Left renal pelvis (tissue), 4 donors: Measurements from ENCODE around the gene CSH2. TPM values are rescaled to one million over a fixed set of nuclear protein-coding genes. Genes with fewer than 3 reads are reported as not detected.
"Not testable (repeated sequence)": the region's sequence is repeated elsewhere in the genome, so short reads cannot be mapped to it uniquely, and the experiment has no call there.

Source experiments
- DNase-seq, 4 donors: peaks; one replicate each; pipeline ENCODE4 v3.0.0-alpha.2; 2013; ENCODE audit warnings: low read depth in 4 of 4, low spot score in 3 of 4
- polyA plus RNA-seq, 4 donors: library from polyadenylated mRNA; unstranded; fragments of 120-200 nt; gene quantifications; one replicate each; pipeline ENCODE4 v1.2.1, GENCODE V29; 2013; ENCODE audit not compliant: insufficient read length in 4 of 4

Gene CSH2
- under 1 TPM in 2 of 4 donors, not detected in 2; 0.17 to 0.90 TPM for polyA plus RNA-seq

DNA sequence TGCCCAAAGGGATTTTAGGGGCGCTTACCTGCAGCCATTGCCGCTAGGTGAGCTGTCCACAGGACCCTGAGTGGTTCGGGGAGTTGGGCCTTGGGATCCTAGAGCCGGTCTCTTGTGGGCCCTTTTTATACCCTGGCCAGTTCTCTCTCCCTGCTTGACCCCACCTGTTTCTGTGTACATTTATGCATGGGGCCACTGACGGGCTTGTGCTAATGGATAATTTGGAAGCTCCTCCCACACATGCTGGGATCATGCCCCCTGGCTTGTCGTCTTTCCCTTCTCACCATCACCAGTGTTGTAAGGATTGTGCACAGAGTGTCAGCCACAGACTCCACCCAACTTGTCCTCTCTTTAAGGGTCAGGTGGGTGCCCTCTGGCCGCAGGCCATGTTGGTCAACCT, at the start of gene CSH2:
Gene CSH2, minus strand, starts transcription at position 101 of the 400 bp plus-strand sequence. Its CDS starts 63 bp downstream, at position 38.
- not testable (repeated sequence) for DNase-seq

- not testable (repeated sequence) for DNase-seq
These were observed 48.9 kb upstream of the CSH2 start for GRCh38 chr17:63922402-63922801.

GRCh38 chr17:63920779-63921178, 47.3 kb upstream of the CSH2 start:
- not testable (repeated sequence) for DNase-seq

GRCh38 chr17:63920050-63920449, 46.6 kb upstream of the CSH2 start:
- not testable (repeated sequence) for DNase-seq

DNA sequence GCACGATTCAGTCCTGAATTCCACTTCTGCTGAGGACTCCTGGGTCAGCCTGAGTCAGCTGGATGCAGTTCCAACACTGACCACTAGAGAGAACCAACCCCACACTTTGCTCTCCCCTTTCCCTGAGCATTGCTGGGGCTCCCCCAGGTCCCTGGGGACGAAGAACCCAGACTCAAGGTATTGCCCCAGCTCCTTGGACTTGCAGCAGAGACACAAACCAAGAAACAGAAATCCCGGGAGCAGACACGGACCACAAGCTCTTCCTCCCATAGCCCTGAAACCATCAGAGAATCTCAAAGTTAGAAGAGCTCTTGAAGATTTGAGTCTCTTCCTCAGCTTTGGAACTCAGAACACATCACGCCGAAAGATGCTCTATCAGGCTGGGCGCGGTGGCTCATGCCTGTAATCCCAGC, 45.8 kb upstream of the CSH2 start:
- peak in 2 of 4 donors; percentile 16 to 18 for DNase-seq

GRCh38 chr17:63918789-63919305, 45.4 kb upstream of the CSH2 start, which contains the start of gene GH1:
GH1 (minus strand) TSS chr17:63918839; CDS start chr17:63918776, 63 bp downstream.
- DNase-seq, result not testable (repeated sequence)

GRCh38 chr17:63918305-63918704, 44.8 kb upstream of the CSH2 start:
- DNase-seq, result no peak

GRCh38 chr17:63917646-63918045, 44.2 kb upstream of the CSH2 start:
- no peak for DNase-seq

- DNase-seq, result not testable (repeated sequence)
These were observed 43.7 kb upstream of the CSH2 start for GRCh38 chr17:63917206-63917605.

GRCh38 chr17:63916566-63917185, 43.2 kb upstream of the CSH2 start:
- DNase-seq, result no peak

GRCh38 chr17:63915753-63916152, 42.3 kb upstream of the CSH2 start:
- DNase-seq, result not testable (repeated sequence)

DNA sequence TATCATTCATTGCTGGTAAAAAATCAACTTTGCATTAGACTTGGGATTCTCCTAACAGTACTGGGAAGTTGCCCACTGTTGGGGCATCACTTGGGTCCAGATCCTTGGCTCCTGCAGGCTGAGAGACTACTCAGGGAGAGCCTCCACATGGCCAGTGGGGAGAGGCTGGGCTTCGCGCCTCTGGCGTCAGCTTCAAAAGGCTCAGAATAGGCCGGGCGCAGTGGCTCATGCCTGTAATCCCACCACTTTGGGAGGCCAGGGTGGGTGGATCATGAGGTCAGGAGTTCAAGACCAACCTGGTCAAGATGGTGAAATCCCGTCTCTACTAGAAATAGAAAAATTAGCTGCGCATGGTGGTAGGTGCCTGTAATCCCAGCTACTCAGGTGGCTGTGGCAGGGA, 41.0 kb upstream of the CSH2 start:
- DNase-seq, result no peak

GRCh38 chr17:63911657-63912100, 38.2 kb upstream of the CSH2 start:
- no peak for DNase-seq

DNA sequence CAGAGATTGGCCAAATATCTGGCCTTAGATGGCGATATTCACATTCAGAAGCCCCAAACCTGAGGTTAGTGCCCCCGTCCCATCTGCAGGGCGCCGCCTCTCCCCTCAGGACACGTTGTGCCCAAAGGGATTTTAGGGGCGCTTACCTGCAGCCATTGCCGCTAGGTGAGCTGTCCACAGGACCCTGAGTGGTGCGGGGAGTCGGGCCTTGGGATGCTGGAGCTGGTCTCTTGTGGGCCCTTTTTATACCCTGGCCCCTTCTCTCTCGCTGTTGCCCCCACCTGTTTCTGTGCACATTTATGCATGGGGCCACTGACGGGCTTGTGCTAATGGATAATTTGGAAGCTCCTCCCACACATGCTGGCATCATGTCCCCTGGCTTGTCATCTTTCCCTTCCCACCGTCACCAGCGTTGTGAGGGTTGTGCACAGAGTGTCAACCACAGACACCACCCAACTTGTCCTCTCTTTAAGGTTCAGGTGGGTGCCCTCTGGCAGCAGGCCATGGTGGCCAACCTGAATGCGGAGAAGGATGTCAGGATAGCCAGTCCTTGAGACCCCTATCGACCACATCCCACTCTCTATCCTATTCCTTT, 37.7 kb upstream of the CSH2 start, which contains the start of gene CSHL1:
Gene CSHL1, minus strand, starts transcription at position 218 of the 595 bp plus-strand sequence. Its CDS starts 62 bp downstream, at position 156.
- no peak for DNase-seq

GRCh38 chr17:63910096-63910495, 36.6 kb upstream of the CSH2 start:
- no peak for DNase-seq

DNA sequence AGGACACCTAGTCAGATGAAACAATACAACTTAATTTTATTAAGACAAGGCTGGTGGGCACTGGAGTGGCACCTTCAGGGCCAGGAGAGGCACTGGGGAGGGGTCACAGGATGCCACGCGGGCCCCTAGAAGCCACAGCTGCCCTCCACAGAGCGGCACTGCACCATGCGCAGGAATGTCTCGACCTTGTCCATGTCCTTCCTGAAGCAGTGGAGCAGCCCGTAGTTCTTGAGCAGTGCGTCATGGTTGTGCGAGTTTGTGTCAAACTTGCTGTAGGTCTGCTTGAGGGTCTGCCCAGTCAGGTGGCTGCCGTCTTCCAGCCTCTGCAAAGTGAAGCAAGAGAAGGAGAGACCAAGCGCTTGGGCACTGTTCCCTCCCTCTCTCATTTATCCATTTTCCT, 36.1 kb upstream of the CSH2 start:
- DNase-seq, result not testable (repeated sequence)

DNA sequence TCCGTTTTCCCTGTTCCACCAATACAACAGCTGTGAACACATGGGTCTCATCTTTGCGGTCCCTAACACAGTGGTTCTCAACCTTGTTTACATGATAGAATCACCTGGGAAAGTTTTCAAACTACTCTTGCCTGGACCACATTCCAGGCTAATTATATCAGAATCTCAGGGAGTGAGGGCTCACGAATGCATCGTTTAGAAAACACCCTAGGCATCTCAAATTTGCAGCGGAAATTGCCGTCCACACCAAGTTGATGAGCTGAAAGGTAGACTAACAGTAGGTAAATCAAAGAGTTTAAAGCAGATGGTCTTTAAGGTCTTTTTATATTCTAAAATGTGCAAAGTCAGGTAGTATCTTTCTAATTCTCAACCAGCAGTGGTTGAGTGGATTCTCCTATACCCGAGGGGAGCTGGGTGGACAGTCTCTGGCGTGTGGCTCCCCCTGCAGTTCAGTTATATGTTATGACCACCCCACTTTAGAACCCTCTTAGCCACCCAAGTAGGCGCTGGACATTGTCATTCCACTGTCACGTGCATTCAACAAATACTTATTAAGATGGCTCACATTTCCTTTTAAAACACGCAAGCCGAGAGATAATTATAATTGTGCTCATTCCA, 33.8 kb upstream of the CSH2 start:
- not testable (repeated sequence) for DNase-seq

GRCh38 chr17:63904796-63905195, 31.3 kb upstream of the CSH2 start:
- not testable (repeated sequence) for DNase-seq

- DNase-seq, result not testable (repeated sequence)
These were observed 30.3 kb upstream of the CSH2 start for GRCh38 chr17:63903787-63904201.

DNA sequence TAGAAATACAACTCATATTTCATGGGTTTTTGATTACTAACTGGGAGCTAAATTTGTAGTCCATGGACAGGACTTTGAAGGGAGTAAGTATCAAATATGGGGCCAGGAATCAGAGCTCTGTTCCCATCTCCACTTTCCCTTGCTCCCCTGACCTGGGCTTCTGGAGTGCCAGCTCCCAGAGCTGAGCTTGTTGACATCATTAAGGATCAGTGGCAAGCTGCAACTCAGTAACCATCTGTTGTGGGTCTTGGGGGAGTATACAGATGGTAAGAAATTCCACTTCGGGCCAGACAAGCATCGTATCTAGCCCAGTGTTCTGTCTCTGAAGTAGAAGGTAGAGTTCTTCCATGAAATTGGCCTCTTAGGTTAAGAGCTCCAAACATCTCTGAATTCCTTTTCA, 28.5 kb upstream of the CSH2 start:
- DNase-seq, result not testable (repeated sequence)
